ENCODE data around the gene MMP8. TPM values are rescaled to one million over a fixed set of nuclear protein-coding genes. Genes with fewer than 3 reads are reported as not detected.

The MMP8 gene, protein sequence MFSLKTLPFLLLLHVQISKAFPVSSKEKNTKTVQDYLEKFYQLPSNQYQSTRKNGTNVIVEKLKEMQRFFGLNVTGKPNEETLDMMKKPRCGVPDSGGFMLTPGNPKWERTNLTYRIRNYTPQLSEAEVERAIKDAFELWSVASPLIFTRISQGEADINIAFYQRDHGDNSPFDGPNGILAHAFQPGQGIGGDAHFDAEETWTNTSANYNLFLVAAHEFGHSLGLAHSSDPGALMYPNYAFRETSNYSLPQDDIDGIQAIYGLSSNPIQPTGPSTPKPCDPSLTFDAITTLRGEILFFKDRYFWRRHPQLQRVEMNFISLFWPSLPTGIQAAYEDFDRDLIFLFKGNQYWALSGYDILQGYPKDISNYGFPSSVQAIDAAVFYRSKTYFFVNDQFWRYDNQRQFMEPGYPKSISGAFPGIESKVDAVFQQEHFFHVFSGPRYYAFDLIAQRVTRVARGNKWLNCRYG
- total RNA-seq, result under 1 TPM in 2 of 4 donors, not detected in 2; 0.24 to 0.45 TPM

DNA sequence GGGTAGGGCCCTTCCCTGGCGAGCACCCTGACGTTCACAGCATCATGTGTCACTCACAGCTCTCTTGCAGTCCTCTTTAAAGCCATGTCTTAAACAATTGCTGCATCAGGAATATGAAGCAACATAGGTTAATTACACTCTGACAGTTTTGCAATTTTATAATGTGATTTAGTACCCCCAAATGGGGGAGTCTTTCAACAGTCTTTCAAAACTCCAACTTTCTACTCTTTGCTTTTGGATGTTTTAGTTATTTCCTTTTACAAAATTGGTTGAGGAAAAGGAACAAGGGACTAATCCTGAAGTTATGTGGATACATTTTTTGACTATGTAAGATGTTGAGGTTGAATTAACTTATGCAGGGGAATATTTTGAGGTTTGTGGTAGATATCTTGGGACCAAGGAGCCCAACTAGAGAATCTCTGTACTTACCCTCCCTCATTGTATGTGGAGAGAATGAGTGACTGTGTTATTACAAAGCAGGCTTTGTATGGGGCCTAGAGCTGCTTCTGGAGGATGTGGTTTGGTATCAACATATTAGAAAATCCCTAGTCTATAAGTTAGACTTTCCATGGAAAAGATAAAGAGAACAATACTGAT is at the start of gene MMP8:
Gene MMP8, minus strand, starts transcription at position 51 of the 597 bp plus-strand sequence. CDS start 99 bp downstream, outside the sequence.
- no peaks in the 10 kb centered on the region for H3K27me3 ChIP-seq
- WGBS, 2 donors, result 38% methylated on average over 2 of the region's 2 CpGs
- DNase-seq, result no peak
- no peaks in the 10 kb centered on the region for H3K36me3 ChIP-seq
- no peaks in the 10 kb centered on the region for H3K4me1 ChIP-seq
- intact Hi-C loops (cut with DNase I), result no loop called here
- H3K27ac ChIP-seq, result no peak within 1 kb of the TSS
- H3K9me3 ChIP-seq, result no peaks in the 10 kb centered on the region
- no peak within 1 kb of the TSS for H3K4me3 ChIP-seq (replicated peaks in 1 of 3)
- TF ChIP-seq, protein P1, sequence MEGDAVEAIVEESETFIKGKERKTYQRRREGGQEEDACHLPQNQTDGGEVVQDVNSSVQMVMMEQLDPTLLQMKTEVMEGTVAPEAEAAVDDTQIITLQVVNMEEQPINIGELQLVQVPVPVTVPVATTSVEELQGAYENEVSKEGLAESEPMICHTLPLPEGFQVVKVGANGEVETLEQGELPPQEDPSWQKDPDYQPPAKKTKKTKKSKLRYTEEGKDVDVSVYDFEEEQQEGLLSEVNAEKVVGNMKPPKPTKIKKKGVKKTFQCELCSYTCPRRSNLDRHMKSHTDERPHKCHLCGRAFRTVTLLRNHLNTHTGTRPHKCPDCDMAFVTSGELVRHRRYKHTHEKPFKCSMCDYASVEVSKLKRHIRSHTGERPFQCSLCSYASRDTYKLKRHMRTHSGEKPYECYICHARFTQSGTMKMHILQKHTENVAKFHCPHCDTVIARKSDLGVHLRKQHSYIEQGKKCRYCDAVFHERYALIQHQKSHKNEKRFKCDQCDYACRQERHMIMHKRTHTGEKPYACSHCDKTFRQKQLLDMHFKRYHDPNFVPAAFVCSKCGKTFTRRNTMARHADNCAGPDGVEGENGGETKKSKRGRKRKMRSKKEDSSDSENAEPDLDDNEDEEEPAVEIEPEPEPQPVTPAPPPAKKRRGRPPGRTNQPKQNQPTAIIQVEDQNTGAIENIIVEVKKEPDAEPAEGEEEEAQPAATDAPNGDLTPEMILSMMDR (IDR thresholded peaks at IDR 0.05), result no peak
- no peak for TF ChIP-seq POLR2A (IDR thresholded peaks at IDR 0.05)

GRCh38 chr11:102773386-102773785 is 48.6 kb upstream of the MMP8 start:
- Histone ChIP-seq H3K36me3 (no peaks in the 10 kb centered on the region), H3K4me3 (replicated peaks in 1 of 3) (no peak overlapping the region), H3K27ac (no peak overlapping the region), H3K9me3 (no peaks in the 10 kb centered on the region), H3K27me3 (no peaks in the 10 kb centered on the region), H3K4me1 (no peaks in the 10 kb centered on the region)
- WGBS, 2 donors, result 70 to 84% methylated on average over 4 of the region's 4 CpGs
- TF ChIP-seq POLR2A (IDR thresholded peaks at IDR 0.05), result no peak
- TF ChIP-seq, protein P1 (IDR thresholded peaks at IDR 0.05), result no peak
- intact Hi-C loops (cut with DNase I), result no loop called here
- DNase-seq, result no peak

DNA sequence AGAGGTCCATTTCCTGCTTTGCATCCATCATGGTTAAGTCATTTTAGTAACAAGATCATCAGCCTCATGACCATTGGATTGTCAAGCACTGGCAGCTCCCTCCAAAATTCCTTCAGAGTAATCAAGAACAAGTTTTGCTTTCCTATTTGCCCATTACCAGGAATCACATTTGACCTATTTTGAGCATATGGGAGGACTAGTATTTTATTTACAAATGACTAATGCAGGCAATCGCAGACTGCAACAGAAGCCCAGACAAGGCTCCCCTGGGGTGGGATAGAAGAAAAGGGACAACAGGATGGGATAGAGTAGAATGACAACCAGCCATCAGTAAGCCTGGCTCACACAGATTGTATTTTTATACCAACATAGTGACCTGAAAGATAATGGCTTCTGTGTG is 46.6 kb upstream of the MMP8 start:
- Histone ChIP-seq H3K36me3 (no peaks in the 10 kb centered on the region), H3K4me1 (no peaks in the 10 kb centered on the region), H3K9me3 (no peaks in the 10 kb centered on the region), H3K27me3 (no peaks in the 10 kb centered on the region), H3K4me3 (replicated peaks in 1 of 3) (no peak overlapping the region), H3K27ac (no peak overlapping the region)
- 65 to 78% methylated on average over 1 of the region's 1 CpG for WGBS, 2 donors
- intact Hi-C loops (cut with DNase I), result no loop called here
- DNase-seq, result no peak
- TF ChIP-seq POLR2A (IDR thresholded peaks at IDR 0.05), result no peak
- TF ChIP-seq, protein P1 (IDR thresholded peaks at IDR 0.05), result no peak

DNA sequence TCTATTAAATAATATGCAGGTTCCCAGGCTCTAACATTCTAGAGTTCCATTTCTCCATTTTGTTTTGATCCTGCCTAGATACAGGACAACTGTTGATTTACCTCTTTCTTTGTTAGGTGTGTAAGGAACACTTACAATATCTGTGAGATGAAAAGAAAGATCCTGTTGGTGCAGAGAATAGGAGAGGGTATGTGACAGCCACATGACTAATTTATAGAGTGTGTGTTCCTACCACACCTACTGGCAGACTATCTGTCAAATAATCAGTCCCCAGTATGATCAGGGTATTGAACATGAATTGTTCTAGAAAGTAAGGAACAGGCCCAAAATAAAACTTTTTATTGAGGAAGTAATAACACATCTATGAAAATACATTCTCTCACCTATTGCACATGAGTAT is 45.4 kb upstream of the MMP8 start:
- DNase-seq, result no peak
- TF ChIP-seq, protein P1 (IDR thresholded peaks at IDR 0.05), result no peak
- no peak for TF ChIP-seq POLR2A (IDR thresholded peaks at IDR 0.05)
- no peaks in the 10 kb centered on the region for H3K27me3 ChIP-seq
- H3K4me1 ChIP-seq, result no peaks in the 10 kb centered on the region
- intact Hi-C loops (cut with DNase I), result no loop called here
- no peaks in the 10 kb centered on the region for H3K36me3 ChIP-seq
- no peak overlapping the region for H3K27ac ChIP-seq
- no peak overlapping the region for H3K4me3 ChIP-seq (replicated peaks in 1 of 3)
- H3K9me3 ChIP-seq, result no peaks in the 10 kb centered on the region

GRCh38 chr11:102767800-102768199 is 43.0 kb upstream of the MMP8 start:
- Histone ChIP-seq H3K27ac (no peak overlapping the region), H3K4me3 (replicated peaks in 1 of 3) (no peak overlapping the region), H3K4me1 (no peaks in the 10 kb centered on the region), H3K9me3 (no peaks in the 10 kb centered on the region), H3K27me3 (no peaks in the 10 kb centered on the region), H3K36me3 (no peaks in the 10 kb centered on the region)
- WGBS, 2 donors, result 45 to 71% methylated on average over 18 of the region's 18 CpGs
- DNase-seq, result no peak
- intact Hi-C loops (cut with DNase I), result no loop called here
- TF ChIP-seq POLR2A (IDR thresholded peaks at IDR 0.05), result no peak
- TF ChIP-seq, protein P1 (IDR thresholded peaks at IDR 0.05), result no peak

Data from thyroid gland (tissue), 4 donors.